ENCODE results near the gene MIEF2.

The MIEF2 gene

DNA sequence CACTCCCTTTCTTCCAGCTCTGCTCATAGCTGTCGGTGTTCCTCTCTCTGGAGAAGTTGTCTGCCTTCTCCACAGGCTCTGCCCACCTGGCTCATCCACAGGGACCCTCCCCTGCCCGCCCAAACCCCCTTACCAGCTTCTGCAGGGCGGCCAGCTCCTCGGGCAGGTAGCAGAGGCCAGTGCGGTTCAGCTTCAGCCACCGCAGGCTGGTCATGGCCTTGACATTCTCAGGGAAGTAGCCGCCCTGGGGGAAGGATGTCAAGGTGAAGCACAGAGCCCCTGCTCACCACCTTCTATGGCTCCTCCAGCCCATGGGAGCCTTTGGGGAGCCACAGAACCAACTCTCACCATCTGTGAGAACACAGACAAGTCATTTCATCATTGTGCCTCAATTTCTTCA, 3.7 kb upstream of the MIEF2 start:
- no peak for FAIRE-seq
- no peak for DNase-seq (ENCODE audit: low spot score)

DNA sequence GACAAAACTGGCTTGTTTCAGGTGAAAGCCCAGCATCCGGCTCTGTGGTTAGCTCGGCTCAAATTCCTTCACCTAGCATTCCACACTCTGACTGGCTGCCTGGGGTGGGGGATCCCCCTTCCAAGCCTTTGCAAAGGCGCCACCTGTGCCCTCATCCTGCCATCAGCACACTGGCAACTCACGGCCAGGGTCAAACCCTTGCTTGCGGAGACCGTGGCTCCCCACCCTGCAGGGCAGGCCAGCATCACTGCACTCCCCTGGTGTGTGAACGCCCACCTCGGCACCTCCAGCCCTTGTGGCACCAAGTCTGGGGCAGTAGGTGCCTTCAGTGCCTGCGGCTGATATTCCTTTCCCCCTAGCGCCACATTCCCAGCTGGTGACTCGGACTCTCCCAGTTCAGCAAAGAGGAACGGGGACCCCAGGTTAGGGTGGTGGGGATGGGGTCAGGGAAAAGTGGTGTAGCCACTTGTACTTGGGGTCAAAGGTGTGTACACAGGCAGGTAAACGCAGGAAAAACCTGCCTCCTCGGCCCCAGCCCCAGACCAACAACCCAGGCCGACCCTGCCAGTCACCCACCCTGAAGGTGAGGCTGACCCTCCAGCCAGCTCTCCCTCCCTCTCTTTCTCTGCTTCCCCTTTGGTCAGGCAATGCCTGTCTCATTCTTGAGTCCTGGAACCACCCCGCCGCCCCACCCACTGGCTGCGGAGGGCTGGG, 3.0 kb upstream of the MIEF2 start:
- DNase-seq (ENCODE audit: low spot score), result peak; percentile 38
- FAIRE-seq, result no peak

- FAIRE-seq, result no peak
Observed at GRCh38 chr17:18257982-18258355, 2.5 kb upstream of the MIEF2 start.

GRCh38 chr17:18258356-18259038, 2.0 kb upstream of the MIEF2 start, which contains the start of gene FLII:
Gene FLII, minus strand, starts transcription at chr17:18258738. Its CDS starts 48 bp downstream, at chr17:18258690.
- FAIRE-seq, result no peak
- peak; percentile 10 for DNase-seq (ENCODE audit: low spot score)

More at GRCh38 chr17:18257982-18258355, 2.5 kb upstream of the MIEF2 start:
- DNase-seq (ENCODE audit: low spot score), result peak; percentile 67

DNA sequence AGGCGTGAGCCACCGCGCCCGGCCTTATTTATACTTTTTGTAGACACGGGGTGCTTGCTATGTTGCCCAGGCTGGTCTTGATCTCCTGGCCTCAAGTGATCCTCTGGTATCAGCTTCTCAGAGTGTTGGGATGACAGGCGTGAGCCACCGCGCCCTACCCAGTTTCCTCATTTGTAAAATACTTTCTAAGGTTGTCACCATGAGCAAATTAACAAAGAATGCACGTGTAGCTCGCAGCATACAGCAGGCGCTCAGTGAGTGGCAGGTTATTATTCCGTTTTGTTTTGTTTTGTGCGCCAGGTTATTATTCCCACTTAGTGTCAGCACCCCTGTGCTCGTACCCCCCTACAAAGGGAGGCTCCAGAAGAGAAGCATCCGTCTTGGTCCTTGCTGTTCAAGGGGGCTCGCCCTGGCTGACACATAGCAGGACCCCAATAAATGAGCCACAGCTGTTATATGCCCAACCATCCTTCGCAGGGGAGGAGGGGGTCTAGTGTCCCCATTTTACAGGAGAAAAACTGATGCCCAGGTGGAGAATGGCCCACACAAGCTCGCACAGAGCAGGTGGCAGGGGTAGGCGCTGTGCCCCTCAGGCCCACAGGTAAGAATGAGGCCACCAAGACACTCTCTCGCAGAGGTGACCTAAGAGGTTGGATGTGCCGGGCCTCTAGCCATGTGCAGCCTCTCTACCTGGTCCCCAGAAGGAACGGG, 686 bp upstream of the MIEF2 start:
- DNase-seq (ENCODE audit: low spot score) (peak; percentile 39), FAIRE-seq (no peak)

- DNase-seq (ENCODE audit: low spot score) (peak; percentile 81), FAIRE-seq (peak; percentile 35)
Observed at GRCh38 chr17:18261146-18261515, 669 bp downstream of the MIEF2 start.

DNA sequence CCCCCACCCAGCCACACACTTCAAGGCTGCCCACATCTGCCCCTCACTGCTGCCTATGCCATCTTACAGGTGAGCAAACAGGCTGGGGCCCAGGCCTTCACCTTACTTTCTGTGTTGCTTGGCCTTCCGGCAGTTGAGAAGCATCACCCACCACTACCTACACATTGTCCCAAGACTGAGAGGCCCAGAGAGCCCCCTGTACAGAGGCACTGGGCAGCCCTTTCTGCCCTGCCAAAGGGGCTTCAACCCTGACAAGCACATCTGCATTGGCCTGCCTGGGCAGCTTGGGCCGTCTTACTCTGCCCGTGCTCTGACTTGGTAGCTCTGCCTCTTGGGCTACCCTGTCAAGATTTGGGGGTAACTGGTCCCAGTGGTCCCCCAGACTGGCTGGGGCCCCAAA, 1.2 kb downstream of the MIEF2 start:
- no peak for FAIRE-seq
- no peak for DNase-seq (ENCODE audit: low spot score)

- no peak for FAIRE-seq
- DNase-seq (ENCODE audit: low spot score), result no peak
Observed at GRCh38 chr17:18262111-18262510, 1.6 kb downstream of the MIEF2 start.

- DNase-seq (ENCODE audit: low spot score) (no peak), FAIRE-seq (no peak)
Observed at GRCh38 chr17:18262641-18263040, 2.2 kb downstream of the MIEF2 start.

DNA sequence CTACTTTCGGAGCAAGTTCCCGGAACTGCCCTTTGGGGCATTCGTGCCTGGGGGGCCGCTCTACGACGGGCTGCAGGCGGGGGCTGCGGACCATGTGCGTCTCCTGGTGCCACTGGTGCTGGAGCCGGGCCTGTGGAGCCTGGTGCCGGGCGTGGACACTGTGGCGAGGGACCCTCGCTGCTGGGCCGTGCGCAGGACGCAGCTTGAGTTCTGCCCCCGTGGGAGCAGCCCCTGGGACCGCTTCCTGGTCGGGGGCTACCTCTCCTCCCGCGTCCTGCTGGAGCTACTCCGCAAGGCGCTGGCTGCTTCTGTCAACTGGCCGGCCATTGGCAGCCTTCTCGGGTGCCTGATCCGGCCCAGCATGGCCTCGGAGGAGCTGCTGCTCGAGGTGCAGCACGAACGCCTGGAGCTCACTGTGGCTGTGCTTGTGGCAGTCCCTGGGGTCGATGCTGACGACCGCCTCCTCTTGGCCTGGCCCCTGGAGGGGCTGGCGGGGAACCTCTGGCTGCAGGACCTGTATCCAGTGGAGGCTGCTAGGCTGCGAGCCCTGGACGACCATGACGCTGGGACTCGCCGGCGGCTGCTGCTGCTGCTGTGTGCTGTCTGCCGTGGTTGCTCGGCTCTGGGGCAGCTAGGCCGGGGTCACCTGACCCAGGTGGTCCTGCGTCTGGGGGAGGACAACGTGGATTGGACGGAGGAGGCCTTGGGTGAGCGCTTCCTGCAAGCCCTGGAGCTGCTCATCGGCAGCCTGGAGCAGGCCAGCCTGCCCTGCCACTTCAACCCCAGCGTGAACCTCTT, 3.6 kb downstream of the MIEF2 start:
- FAIRE-seq (no peak), DNase-seq (ENCODE audit: low spot score) (no peak)

- no peak for FAIRE-seq
Observed at GRCh38 chr17:18267366-18267765, 6.9 kb downstream of the MIEF2 start.

DNA sequence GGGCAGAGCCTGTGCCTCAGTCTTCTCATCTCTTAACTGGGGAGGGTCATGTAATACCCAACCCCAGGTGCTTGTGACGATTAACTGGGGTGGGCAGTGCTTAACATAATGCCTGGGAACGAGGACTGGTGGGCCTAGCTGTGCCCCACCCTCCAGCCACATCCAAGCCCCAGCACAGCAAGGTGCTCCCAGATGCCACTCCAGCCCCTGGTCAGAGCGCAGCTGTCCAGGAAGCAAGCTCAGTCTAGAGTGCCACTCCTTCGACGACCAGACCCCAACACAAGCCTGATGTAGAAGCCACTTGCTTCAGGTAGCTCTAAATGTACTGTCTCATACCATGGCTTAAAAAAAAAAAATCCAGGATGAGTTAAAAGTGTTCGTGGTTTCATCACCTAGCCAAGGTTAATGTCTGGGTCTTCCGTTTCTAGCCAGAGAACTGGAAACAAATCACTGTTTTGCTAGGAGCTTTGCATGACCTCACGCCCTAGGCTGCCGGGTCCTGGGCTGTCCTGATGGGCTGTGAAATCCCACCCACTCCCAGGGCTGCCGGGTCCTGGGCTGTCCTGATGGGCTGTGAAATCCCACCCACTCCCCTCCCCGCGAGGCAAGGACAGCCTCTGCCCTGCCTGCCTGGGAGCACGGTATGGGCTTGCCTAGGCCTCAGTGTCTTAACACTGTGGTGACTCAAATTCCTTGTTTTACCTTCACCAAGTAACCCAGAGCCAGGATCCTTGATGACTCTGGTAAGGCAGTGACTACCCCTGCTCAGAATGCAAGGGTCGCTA, 7.7 kb downstream of the MIEF2 start:
- no peak for FAIRE-seq
- DNase-seq (ENCODE audit: low spot score), result peak; percentile 18

More at GRCh38 chr17:18267366-18267765, 6.9 kb downstream of the MIEF2 start:
- no peak for DNase-seq (ENCODE audit: low spot score)

DNA sequence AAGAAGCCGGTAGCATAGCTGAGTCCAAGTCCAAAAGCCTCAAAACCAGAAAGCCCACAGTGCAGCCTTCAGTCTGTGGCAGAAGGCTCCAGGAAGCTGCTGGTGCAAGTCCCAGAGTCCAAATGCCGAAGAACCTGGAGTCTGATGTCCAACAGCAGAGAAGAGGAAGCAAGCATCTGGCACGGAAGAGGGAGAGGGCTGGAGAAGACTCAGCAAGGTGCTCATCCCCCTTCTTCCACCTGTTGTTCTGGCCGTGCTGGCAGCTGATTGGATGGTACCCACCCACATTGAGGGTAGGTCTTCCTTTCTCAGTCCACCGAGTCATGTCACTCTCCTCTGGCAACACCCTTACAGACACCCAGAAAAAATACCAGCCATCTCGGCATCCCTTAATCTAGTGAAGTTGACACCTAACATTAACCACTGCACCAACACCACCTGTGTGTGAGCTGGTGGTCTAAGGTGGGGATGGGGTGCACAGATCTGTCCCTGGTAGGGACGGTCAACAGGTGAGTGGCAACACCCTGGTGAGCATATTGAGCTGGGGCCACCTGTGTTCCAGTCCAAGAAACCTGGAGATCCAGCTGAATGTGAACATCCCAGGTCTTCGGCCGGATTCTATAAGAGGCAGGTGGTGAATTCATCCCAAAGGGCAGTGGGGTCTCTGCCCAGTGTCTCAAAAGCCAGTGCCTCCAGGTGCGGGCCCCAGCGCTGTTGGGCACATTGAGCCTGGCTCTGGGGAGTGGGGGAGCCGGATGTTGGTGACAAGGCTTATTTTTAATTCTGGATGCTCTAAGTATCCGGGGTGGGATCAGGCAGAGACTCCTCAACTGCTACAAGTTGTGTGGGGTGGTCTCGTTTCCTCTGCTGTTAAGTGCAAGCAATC, 9.8 kb downstream of the MIEF2 start:
- no peak for DNase-seq (ENCODE audit: low spot score)
- no peak for FAIRE-seq

DNA sequence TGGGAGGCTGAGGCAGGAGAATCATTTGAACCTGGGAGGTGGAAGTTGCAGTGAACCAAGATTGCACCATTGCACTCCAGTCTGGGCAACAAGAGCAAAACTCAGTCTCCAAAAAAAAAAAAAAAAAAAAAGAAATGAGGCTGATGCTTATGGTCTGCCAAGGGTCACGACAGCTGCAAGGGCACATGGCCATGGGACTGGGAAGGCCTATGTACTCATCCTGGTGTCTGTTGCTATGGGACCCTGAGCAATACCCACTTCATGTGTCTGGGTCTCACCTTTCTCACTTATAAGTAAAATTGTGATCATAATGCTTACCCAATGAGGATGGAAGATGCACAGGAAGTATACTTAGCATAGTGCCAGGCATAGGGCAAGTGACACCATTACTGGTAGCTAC, 16.6 kb downstream of the MIEF2 start:
- no peak for DNase-seq (ENCODE audit: low spot score)
- FAIRE-seq, result no peak

GRCh38 chr17:18278867-18279266, 18.4 kb downstream of the MIEF2 start:
- FAIRE-seq, result no peak
- no peak for DNase-seq (ENCODE audit: low spot score)

DNA sequence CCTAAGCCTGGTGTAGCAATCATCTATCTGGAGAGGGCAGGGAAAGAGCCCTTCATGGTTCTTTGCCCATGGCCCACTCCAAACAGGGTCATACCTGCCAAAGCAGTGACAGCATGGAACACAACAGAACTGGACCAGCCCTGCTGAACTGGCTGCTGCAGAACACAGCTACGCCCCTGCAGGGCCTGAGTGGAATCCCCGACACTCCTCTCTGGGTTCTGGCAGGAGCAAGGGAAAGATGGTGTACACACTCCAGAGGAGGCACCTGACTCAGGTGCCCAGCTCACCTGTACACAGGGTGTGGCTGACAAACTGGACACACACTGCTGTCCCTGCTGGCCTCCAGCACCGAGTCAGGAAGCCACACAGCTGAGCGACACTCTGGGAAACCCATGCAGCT, 19.8 kb downstream of the MIEF2 start:
- FAIRE-seq, result no peak
- DNase-seq (ENCODE audit: low spot score), result no peak

DNA sequence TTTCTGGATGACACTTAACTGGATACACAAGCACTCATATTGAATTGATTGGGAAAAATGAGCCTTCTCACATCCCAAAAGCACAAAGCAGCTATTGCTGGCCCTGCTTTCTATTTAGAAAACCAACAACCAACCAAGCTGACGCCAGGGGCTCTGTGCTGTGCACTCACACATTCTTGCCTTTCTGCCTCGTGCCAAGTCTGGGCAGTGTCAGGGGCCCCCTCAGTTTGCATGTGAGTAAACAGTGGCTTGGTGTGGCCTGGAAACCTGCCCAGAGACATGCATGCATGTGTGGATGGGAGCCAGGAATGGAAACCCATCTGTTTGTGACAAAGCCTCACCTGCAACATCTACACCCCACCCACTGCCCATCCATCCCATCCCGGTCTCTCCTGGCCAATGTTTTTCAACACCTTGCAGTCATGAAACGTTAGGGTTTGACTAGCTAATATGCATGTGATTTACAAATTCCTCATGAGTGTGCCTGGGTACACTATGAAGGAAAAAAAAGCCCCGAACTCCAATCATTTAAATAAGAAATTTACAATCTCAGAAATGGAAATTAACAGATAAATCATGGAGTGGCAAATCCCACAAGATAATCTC, 20.4 kb downstream of the MIEF2 start:
- DNase-seq (ENCODE audit: low spot score), result no peak
- no peak for FAIRE-seq

- no peak for FAIRE-seq
Observed at GRCh38 chr17:18281788-18282187, 21.3 kb downstream of the MIEF2 start.

DNA sequence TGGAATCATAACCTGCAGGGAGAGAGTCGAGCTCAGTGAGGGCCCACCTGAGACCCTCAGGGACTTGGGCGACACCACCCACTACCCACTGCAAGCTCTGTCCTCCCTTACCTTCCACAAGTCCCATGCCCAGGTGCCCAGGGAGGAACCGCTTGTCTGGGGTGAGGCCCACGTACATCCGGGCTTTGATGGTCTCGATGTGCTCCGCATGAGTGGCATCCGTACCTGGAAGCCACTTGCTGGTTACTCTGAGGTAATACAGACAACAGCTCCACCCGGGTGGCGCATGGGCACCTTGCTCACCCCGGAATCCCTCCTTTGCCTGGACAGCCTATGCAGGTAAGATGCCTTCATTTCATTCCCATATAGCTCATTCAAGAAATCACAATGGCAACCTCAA, 24.8 kb downstream of the MIEF2 start:
- FAIRE-seq (no peak), DNase-seq (ENCODE audit: low spot score) (no peak)

More at GRCh38 chr17:18281788-18282187, 21.3 kb downstream of the MIEF2 start:
- no peak for DNase-seq (ENCODE audit: low spot score)

Measured in RCC 7860 (cell line).